HG03442 (cell line): ENCODE data around the gene GSN.

Source experiments
- ATAC-seq: cut with Tn5 transposase; IDR thresholded peaks from one replicate; pipeline ENCODE4 v1.9.1; 2021; ENCODE audit warnings: mild to moderate bottlenecking, moderate library complexity; ENCODE audit not compliant: unreplicated experiment

Gene GSN

DNA sequence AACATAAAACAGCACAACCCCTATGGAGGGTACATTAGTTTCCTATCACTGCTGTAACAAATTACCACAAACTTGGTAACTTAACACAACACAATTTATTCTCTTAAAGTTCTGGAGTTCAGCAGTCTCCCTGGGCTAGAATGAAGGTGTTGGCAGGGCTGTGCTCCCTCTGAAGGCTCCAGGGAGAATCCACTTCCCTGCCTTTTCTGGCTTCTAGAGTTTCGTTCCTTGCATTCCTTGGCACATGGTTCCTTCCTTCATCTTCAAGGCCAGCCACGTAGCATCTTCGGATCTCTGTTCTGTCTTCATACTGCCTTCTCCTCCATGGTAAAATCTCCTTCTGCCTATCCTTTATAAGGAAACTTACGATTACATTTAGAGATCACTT lies 25.0 kb upstream of the GSN start:
- no peak for ATAC-seq

DNA sequence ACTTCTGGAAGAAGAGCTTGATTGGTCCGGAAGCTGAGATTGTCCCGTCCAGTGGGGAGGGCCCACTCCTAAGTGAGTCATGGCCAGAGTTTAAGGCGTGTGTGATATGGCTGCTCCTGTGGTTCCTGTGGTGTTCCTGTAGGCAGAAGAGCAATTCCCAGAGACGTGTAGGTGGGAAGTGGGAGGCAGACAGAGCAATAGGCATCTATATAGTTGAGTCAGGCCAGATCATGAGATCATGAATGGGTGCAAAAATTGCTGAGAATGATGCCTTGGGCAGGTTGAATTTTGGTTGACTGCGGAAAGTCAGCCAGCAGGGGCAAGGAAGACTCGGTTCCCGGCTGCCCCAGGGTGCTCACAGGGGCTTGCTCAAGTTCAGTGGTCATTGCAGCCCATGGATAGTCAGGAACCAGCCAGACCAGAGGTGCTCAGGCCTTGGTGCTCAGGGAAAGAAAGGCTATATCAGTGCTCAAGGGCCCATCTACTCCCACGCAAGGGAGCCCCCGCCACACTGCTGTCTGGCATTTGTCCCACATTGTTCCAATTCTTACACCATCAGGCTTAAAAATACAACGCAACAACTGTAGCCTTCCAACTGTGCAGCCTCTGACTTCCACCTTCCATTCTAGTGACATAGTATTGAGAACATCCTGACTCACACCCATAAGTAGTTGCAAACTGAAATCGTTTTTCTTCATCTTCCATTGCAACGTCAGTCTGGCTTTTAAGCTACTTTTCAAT lies 21.0 kb upstream of the GSN start:
- no peak for ATAC-seq

DNA sequence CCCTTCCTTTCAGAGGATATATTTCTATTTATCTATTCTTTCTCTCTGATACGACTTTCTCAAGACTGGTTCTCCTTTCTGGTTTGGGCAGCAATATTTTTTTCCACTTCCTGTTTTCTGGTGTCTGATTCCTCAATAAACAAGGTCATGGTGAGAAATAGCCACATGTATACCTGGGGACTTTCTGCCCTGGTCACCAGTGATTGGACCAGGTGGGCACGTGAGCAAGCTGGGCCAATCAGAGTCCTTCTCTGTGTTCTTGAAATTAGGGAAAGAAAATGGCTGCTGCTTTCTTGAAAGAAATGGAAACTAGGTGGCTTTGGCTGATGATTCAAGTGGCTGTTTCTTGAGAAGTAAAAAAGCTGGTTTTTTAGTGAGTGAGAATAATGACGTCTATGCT lies 18.4 kb upstream of the GSN start:
- ATAC-seq, result no peak

DNA sequence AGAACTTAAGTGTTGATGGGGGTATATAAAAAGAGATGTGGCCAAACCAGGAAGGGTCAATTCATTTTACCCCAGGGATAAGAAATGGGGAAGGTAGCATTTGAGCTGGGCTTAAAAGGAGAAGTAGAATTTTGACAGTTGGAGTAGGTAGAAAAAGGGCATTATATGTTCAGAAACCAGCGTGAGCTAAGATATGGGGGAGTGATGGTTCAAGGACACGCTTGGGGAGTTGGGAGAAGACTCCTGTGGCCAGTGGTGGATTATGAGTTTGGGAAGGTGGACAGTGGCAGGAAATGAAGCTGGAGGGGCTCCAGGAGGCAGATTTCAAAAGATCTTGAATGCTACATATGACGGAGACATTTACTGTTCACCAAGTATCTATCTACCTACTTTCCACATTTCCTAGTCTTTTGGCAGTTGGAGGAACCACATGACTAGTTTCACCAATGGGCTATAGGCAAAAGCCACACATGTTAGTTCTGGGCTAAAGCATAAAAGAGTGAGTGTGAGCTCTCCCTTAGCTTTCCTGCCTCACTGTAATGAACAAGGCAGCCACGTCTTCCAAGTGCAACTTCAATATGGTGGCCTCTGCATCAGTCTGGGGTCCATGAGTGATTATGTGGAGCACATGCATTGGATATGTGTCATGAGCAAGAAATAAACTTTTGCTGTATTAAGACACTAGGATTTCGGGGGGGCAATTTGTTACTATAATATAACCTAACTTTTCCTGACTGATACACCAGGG lies 15.7 kb upstream of the GSN start:
- ATAC-seq, result no peak

DNA sequence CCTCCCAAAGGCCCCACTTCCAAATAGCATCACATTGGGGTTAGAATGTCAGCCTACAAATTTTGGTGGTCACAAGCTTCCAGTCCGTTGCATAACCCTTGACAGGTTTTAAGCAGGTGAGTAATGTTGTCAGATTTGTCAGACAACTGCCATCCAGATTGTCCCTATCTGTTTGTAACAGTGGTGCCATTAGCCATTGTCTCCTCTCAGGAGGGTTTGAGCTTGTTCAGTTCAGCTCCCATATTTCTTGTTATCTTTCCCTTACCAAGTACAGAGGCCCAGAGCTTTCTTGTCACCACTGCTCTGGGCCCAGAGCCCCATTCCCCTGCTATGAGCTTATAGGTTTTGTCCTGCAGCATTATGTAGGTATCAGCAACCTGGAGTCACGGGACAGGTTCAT lies 14.8 kb upstream of the GSN start:
- ATAC-seq, result no peak

DNA sequence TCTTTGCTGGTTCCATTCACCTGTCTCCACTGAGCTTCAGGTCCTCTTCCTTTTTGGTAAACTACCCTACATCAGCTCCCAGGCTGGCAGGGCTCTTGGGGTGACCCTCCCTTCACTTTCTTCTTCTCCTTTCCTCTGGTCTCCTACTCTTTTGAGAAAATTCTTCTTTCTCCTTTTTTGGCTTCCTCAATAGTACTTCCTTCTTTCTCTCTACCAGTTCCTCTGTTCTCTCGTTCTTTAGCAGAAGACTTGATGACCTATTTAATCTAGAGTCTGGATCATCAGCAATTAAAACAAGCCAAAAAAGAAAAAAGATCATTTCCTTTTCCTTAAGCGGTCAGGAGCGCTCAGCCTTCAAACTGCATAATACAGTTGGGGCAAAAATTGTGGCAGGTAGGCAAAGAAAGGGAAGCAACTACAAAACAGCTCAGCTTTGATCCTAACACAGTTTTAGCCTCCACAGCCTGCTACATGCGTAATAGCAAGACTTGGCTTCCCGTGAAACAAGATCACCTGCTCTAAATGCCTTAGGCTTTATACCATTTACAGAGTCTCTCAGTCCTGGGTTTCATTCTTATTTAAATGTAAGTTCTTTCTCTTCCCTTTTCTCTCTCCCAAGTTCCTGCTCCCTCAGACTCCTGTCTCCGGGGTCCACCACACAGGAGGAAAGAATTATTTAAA lies 14.0 kb upstream of the GSN start:
- no peak for ATAC-seq

DNA sequence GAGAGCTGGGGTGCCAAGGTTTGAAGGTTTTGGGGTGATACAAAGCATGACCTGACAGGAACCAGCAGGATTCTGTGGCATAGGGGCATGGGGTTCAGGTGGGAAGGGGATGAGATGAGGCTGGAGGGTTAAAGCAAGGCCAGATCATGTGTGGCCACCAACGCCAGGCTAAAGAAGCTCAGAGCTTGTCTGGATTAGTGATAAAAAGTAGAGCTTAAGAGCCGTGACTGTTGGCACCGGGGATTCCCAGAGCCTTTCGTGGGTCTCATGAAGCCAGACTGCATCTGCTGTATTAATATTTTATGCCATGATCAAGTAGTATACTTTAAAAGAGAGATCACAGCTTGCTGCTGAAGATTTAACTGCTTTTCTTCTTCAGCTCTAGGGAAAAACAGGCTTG lies 8.5 kb upstream of the GSN start:
- no peak for ATAC-seq

DNA sequence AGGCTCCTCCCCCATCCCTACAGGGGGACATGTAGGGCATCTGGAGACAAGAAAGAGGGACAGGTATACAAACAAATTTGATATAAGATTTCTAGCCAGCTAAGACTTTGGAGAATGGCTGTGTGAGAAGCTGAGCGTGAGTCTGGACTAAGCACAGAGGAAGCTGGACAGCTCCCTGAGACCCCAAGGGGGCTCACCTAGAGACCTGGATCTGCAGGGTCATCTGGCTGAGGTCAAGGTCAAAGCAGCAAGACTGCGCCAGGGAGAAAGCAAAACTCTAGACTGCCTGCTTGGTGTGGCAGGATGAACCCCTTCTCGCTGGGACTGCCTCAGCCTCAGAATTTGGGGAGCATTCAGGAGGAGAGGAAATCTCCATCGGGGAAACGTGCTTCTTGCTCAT lies 8.0 kb upstream of the GSN start:
- ATAC-seq, result no peak

DNA sequence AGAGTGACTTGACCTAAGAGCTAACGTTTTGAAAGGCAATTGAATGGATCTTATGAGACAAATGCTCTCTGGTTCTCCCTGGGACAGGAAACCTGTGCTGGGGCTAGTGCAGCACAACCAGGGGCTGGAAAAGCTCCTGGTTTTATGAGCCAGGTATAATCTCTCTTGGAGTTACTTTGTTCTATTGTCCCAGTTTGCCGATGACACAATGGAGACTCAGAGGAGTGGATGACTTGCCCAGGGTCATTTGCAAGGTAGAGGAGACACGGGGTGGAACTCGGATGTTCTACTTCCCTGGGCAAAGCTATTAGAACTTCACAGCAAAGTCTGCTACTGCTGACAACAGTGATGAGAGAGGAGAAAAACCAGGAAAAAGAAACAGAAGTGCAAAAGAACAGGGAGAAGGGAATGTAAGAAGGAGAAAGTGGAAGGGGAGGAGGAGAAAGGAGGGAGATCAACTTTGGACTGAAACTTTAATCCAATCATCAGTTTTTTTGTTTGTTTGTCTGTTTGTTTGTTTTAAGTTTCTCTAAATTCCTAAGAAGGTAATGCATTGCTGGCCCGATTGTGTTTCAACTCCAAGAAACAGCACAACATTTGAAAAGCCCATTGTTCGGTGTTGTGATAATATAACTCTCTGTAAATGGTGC lies 7.4 kb upstream of the GSN start:
- ATAC-seq, result no peak

DNA sequence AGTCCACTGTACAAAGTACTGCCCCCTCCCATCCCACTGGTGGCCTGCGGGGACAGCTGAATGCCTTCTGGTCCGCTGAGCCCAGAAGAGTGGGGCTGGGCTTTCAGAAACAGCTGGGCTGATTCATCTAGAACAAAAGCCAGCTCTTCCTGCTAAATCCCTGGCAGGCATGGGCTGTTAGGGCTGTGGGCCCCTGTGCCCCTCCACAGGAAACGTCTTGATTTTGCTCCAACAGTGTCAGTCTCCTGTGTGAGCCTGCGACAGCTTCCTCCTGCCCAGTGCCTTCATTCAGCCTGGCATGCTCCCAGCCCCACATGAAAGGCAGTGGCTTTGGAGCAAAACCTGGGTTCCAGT lies 6.9 kb upstream of the GSN start:
- ATAC-seq, result no peak

DNA sequence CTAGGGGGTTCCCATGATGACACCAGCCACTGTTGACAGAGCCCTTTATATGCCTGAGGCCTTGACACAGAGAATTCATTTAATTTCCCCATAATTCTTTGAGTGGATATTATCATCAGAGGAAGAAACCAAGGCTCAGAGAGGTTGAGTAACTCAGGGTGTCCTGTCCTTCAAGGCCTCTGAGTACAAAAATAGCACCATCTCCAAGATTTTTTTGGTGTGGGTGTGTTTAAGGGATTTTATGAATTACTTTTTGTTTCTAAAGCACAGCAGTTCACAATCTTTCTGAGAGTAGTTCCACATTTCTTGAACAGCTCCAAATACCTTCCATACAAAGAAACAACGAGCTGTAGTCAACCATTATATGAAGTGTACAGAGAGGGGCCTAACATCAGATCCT lies 6.2 kb upstream of the GSN start:
- no peak for ATAC-seq

DNA sequence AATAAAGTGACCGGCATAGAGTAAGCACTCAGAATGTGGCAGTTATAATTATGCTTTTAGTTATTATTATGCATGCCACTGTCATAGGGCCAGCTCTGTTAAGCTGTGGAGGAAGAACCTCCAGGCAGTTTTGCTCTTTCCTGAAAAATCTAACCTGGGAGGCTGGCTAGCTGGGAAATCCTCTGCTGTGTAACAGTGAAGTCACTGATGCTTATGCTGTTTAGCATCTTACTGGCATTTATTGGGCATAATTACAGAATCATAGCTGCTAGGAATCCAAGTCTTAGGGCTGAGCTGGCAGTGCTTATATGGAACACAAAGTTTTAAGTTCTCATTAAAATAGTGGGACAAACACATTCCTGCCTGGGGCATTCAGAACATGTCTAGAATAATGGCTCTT lies 5.5 kb upstream of the GSN start:
- no peak for ATAC-seq

DNA sequence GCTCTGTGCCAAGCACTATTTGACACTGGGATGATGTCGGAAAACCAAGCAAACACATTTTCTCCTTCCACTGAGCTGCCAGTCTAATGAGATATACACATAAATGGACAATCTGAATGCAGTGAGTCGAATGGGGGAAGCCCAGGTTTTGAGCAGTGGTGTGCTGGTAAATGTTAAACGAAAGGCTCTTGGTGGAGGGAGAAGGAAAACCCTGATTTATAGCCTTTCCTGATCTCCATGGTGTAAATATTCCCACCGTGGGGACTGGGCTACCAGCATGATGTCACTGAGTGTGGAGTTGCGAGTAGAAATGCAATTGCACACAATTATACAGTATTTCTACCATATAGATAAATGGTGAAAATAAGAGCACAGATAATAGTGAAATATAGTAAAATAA lies 5.0 kb upstream of the GSN start:
- ATAC-seq, result no peak

DNA sequence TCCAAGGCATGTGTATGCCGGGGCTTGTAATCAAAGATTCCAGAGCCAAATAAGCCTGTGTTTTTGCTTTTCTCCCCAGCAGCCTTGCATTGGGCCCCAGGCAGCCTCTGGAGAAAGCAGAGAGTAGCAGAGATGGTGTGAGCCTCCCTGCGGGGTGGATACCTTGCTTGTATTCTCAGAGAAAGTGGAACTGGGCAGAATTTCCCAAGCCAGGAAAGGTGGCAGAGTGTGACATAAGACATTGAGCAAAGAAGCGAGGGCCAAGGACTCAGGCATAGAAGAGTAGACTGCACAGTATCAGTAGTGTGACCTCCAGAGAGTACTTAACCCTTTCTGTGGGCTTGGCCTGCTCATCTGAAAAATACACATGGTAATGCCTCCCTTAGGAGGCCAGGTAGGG lies 1.6 kb upstream of the GSN start:
- ATAC-seq, result no peak

DNA sequence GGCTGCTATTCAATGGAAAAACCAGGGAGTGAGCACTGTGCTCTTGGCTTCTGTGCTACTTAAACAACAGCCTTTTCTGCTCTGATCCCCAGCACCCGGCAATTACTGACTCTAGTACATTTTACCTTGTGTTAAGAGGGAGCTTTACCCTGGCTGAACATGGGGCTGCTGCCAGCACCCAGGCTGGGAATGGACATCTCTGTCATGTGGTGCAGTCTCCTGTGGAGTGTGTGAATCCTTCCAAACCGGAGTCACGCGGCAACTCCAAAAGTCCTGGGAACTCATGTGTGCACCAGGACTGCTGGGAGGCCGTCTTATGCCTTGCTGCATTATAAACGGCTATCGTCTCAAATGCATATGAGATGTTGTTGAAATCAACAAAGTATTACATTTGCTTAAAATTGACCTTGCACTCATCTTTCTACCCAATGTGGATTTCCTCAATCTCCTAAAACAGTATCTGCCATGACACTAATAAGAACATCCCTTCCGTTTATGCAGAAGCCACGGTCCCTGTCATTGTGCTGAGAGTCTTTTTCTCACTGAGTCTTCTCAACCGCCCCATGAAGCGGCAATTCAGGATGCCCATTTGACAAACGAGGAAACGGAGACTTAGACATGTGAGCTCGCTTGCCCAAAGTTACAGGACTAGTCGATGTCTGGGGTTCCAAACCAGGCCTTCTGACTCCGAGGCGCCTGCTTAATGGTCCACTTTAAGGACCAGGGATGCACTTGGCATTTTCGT lies 884 bp upstream of the GSN start:
- no peak for ATAC-seq

DNA sequence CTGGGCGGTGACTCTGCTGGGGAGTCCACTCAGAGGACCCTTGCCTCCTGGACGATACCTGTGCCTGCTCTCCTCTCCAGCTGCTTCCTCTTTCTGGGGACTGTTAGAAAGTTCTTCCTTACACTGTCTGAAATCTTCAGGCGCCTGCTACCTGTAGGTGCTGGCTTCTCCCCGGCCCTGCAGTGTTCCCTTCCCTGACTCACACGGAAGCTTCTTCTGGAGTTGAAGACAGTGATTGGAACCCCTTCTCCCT lies 562 bp downstream of the GSN start:
- peak; percentile 40 for ATAC-seq

DNA sequence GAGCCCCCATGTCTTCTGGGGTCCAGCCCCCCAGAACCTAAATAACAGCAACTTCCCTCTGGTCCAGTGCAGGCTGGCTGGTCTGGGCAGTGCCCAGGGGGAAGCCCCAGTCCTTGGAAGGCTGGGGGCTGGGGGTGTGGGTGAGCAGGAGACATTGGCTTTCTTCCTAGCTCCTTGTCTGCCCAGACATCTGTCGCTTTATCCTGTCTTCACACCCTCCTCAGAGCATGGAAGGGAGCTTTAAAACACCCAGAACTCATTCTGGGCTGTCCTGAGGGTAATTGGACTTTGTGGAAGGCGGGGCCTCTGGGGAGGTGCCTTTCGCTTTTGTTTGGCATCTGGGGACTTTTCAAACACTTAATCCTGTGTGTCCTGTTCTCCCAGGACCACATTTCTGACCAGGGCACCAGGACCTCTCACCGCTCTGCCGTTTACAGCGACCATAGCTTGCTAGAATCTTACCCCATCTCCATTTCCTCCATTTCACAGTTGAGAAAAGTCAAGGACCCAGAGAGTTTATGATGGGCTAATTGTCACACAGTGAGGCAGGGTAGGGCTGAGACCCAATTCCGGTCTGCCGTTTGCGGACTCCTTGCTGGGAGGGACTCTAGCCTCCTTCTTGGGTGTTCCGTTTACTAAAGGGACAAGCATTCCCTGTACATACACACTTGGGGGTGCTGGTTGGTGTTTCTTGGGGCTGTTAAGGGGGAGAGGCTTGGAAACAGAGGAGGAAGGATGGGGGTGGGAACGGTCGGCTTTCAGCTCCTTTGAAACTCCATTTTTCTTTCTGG lies 1.1 kb downstream of the GSN start:
- ATAC-seq, result no peak

DNA sequence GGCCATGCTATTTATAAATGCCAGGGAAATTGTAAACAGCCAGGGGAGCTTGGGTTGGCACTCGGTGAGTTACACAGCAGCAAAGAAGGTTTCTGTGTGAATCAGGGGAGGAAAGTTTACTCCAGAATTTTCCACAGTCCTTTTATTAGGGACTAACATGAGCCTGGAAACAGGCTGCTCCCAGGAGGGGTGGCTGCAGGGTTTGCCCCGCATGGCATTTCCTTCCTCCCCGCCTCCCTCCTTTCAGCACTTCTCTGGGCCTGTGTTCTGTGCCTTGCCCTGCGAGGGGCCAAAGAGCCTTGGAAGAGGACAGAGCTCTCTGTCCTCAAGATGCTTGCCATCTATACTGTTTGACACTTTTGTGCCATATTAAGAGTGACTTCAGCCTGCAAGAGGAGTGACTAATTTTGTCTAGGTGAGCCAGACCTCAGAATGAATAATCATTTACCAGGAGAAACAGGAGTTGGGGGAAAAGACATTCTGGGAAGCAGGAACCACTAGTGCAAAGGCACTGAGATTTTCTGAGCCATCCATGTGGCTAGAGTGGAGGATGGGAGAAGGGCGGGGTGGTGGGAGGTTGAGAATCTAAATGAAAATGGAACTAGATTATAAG lies 1.8 kb downstream of the GSN start:
- ATAC-seq, result no peak

DNA sequence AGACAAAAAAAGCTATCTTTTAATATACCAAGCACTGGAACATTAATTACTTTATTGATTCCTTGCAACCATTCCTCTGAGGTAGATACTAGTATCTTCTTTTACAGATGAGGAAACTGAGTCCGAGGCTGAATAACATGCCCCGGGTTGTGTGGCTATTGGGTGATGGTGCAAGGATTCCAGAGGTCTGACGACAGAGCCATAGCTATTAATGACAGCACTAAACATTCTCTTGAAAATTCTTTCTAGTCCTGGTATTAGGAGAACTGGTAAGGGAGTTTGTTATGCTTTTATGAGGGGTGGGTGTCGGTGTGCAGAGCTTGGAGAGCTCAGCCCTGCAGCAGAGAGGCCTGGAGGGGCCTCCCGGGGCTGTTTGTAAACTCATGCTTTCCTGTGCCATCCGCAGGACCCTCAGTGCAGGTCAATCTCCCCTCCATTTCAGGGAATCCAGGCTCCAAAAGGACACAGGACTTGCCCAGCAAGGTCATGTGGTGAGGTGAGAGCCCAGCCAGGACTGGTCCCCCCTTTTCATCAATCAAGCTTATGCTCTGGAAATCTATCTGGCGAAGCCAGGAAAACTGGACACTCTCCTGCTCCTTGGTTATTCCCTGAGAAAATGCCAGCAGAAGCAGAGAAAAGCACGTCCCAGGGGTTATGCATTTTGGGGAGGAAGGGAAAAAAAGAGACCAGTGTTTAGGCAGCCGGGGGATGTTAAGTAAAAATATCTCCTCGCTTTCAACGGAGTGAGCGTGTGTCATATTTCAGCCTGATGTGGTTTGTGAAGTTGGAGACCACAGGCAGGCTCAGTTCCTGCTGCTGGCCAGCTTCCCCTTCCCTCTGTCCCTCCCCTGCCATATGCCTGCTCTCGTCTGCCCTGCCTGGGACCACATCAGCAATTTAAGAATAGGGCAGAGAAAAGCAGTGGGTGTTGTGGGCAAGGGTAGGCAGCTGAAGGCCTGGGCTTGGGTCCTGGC lies 3.7 kb downstream of the GSN start:
- ATAC-seq, result no peak
